ENCODE measurements around the gene LSM4.

Gene LSM4

DNA sequence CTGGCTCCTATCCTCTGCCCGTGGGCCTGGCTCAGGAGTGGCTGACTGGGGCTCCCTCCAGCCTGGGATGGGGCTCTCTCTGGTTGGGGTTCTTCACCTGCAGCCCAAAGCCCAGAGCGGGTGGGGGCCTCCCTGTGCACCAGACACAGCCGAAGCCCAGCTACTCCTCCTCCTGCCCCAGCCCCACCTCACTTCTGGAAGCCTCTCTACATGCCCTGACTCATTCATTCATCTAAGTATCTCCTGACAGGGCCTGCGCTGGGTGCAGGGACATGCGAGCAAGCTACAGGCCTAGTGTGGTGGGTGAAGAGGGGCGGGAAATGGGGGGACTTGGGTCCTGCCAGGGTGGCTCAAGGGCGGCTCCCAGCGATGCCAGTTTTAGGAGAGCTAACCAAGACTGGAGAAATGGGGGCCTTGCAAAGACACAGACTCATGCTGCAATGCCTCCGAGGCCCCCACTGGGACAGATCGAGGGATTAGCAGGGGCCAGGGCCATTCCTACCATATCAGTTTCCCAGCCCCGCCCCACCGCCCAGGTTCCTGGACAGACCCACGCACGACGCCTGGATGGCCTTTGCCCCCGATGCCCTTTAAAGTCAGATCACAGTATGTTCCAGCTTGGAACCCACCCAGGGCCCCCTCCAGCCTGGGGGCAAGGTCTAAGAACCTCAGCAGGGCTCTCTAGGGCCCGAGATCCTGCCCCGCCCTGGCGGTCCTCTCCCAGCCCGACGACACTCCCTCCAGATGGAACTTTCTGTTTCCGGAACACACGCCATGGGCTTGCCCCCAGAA lies 12.6 kb downstream of the LSM4 start:
- no peak for DNase-seq

DNA sequence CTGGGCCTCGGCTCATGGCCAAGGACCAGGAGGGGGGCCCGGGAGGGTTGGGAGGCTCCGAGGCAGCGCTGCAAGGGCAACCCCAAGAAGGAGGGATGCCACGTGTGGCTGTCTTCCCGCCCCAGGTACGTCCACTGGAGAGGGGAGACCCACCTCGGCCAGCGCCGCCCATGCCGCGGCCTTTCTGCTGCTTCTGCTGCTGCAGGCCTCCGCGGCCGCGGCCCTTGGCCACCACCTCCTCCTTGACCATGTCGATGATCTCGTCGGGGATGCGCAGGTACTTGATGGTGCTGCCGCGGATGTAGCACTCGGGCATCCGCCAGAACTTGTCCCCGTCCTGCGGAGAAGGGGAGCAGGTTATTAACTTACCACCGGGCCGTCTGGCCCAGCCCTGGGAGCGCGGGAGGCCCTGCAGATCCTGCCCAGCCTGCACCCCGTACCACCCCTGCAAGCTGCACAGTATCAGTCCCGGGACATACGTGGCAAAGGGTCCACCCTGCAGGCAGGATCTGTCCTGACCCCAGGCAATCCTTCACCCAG lies 13.3 kb downstream of the LSM4 start:
- no peak for DNase-seq

DNA sequence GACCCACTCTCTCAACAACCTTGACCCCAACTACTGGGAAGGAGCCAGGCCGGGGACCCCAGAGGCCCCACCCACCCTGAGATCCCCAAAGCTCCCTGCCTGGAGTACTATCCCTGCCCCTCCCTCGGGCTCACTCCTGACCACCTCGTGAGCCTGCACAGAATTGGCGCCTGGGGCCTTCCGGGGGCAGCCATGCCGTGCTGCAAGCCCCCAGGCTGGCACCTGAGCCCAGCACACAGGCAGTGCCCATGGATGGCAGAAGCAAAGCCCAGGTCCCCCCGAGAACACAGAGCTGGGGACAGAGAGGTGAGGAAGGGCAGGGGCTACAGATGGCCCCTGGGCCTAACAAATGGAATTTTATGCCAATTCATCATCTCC lies 13.9 kb downstream of the LSM4 start:
- no peak for DNase-seq

DNA sequence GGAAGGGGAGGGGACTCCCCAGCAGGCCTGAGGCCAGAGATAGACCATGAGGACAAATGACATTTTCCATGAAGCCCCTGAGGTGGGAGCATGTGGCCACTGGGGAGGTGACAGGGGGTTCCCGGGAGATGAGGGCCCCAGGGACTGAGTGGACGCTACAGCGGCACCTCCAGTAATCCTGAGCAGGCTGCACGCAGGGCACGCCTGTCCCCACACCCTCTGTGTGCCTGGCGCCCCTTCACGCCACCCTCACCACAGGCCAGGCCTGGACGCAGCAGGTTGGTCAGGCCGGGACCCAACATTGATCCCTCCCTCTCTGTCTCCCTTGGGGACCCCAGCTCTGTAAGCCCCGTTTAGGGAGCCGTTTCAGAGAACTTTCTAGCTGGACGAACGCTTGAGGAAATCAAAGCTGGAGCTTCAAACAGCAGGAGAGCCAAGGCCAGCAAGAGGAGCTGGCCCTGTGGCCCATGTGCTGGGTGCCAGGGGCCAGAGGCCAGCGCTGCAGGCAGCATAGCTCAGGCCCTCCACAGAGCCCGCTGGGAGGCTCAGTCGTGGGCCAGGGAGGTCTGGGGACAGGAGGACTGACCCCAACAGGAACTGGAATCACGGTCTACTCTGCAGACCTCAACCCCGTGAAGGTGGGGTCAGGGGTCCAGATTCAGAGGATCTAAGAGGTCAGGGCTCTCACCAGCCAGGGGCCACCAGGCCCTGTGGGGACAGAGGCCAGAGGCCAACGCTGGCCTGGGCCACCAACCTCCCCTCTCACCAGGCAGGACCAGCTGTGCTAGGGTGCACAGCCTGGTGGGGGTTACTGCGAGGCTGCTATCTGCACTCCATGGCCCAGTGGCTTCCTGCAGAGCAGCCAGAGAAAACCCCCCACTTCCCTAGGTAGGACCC lies 14.6 kb downstream of the LSM4 start:
- DNase-seq, result no peak

DNA sequence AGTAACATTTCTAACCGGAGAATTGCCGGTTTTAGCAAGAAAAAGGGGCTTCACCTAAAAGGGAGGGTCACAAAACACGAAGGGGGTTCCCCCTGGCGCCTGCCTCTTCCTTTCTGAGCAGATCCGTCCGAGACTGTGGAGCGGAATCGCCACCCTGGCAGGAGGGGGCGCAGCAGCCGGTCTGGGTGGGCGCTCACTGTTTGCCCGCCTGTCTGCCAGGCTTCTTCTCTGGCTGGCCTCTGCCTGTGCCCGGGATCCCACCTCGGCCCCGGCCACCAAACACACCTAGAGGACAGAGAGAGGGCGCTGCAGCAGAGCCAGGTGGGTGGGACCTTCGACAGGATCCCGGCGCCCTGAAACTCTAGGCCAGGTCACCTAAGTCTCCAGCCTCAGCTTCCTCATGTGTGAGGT lies 15.6 kb downstream of the LSM4 start:
- no peak for DNase-seq

DNA sequence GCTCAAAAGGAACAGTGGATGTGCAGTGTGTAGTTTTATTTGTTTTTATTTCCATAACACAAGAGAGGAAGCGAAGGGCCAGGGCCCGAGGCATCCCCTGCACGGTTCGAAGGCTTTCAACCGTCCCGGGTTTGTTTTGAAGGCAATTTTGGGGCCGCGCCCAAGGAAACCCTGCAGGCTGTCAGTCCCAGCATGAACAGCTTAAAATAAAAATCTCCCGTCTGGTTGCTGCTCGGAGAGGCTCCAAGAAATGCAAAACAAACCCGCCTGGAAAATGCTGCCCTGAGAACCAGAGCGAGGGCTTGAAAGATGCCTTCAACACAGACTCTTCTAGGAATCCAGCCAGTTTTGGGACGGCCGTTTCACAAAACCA lies 16.0 kb downstream of the LSM4 start:
- no peak for DNase-seq

- DNase-seq, result no peak
These were observed 16.5 kb downstream of the LSM4 start for GRCh38 chr19:18306209-18306887.

- peak; percentile 76 to 80 for DNase-seq
These were observed 18.2 kb downstream of the LSM4 start for GRCh38 chr19:18304458-18305310.

GRCh38 chr19:18304208-18304457 lies 18.7 kb downstream of the LSM4 start:
- DNase-seq, result no peak

DNA sequence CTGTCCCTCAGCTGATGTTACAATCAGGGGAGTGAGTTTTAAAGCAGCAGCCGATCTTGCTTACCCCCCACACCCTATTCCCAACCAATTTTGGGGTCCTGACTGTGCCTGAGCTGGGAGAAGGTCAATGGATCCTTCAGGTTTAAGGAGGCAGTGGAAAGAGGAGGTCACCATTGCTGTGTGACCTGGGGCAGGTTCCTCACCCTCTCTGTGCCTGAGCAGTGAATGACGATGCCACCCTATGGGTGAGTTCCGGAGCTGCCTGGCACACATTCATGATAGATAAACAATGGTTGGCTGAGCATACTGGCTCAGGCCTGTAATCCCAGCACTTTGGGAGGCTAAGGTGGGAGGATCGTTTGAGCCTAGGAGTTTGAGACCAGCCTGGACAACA lies 21.2 kb downstream of the LSM4 start:
- DNase-seq, result no peak

- DNase-seq, result no peak
These were observed 21.8 kb downstream of the LSM4 start for GRCh38 chr19:18300930-18301717.

DNA sequence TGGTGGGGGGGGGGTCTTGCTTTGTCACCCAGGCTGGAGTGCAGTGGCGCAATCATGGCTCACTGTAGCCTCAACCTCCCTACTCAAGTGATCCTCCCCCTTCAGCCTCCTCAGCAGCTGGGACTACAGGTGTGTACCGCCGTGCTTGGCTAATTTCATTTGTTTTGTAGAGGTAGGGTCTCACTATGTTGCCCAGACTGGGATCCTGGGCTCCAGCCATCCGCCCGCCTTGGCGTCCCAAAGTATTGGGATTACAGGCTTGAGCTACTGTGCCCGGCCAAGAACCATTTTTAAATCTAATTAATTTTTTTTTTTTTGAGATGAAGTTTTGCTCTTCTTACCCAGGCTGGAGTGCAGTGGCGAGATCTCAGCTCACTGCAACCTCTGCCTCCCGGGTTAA lies 23.2 kb downstream of the LSM4 start:
- no peak for DNase-seq

DNA sequence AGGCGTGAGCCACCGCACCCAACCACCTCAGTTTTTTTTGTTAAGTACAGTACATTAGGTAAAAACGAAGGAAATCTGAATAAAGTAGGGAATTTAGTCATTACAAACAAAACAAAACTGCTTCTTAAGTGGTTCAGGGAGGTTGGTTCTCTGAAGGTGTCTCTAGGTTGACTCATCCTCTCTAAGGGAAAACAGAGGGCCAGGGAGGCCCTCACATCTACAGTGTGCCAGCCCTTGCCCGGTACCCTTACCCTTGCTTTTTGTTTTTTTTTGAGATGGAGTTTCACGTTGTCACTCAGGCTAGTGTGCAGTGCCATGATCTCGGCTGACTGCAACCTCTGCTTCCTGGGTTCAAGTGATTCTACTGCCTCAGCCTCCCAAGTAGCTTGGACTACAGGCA lies 24.3 kb downstream of the LSM4 start:
- DNase-seq, result no peak

GRCh38 chr19:18297308-18297707 lies 25.6 kb downstream of the LSM4 start:
- DNase-seq, result no peak

DNA sequence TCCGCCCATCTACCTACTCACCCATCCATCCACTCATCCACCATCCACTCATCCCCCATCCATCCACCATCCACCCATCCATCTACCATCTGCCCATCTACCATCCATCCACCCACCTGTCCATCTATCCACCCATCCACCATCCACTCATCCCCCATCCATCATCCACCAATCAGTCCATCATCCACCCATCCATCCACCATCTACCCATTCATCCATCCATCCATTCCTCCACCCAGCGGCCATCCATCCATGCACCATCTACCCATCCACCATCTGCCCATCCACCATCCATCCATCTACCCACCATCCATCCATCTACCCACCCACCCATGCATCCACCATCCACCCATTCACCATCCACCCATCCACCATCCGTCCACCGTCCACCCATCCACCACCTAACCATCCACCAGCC lies 27.8 kb downstream of the LSM4 start:
- DNase-seq, result no peak

DNA sequence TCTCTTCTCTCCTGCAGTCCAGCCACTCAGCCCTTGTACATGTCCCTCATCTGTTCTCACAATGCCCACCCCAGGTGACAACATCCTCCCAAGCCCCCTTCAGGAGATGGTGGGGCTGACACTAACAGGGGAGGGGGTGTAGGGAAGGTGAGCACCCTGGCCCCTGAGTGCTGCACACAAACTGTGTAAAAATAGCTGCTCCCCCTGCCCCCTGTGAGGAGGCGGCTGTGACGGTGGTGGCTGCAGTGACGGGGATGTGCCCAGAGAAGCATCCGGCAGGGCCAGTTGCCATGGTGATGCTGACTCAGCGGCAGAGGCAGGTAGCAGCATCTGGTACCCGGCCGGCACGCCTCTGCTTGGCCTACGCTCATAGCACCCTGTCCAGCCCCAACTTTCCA lies 28.4 kb downstream of the LSM4 start:
- DNase-seq, result no peak

- DNase-seq, result no peak
These were observed 29.0 kb downstream of the LSM4 start for GRCh38 chr19:18293642-18294466.

DNA sequence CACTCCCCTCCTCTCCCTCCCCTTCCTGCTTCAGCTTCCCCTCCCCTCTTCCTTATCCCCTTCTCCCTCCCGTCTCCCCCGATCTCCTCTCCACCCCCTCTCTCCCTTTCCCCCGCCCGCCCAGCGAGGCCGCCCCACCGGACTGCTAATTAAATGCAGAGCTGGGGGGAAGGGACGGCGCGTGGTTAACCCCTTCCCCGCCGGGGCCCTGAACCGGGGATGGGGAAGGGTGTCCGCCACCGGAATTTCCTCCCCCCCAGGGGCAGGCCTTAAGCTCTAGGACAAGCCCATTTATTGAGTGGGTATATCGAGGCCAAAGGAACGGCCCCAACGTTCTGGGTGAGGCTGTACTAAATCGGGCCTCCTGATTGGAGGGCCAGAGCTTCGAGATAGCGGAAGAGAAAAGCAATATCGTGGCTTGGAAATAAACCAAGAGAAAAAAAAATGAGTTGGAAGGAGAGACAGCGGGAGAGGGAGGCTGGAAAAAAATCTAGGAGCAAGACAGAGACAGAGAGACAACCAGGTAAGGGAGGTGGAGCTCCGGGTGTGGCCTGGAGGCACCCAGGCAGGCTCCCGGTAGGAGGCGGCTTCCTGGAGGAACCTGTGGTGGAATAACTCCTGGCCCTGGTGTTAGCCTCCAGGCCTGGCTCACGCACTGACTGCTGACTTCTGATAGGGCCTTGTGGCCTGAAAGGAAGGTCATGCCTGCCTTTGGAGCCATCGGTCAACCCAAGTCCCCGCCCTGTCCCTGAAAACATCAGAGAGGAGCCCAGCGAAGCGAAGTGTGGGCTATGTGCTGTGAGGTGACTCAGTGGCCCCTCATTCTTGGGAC lies 29.9 kb downstream of the LSM4 start:
- DNase-seq, result peak; percentile 58 to 74

- DNase-seq, result peak in 1 of 2 experiments; percentile 35
These were observed 30.4 kb downstream of the LSM4 start for GRCh38 chr19:18292462-18292809.
